H9 (cell line): Measurements from ENCODE around the gene ADGRD1. TPM values are rescaled to one million over a fixed set of nuclear protein-coding genes. Genes with fewer than 3 reads are reported as not detected.

Experiments
- DNase-seq: peaks from one replicate; pipeline ENCODE4 v3.0.0-alpha.2; 2017
- H2AFZ ChIP-seq: one replicate; pipeline ENCODE4 v1.6.1; 2013; ENCODE audit warnings: mild to moderate bottlenecking, low read length, control low read depth, moderate library complexity
- H2AK5ac ChIP-seq: 2 replicates; pipeline ENCODE4 v1.6.1; 2013; ENCODE audit warnings: low read length, control low read depth, mixed read lengths; ENCODE audit not compliant: insufficient read length
- H2BK120ac ChIP-seq: one replicate; pipeline ENCODE4 v1.6.1; 2013; ENCODE audit warnings: low read depth, mild to moderate bottlenecking, low read length, control low read depth, inconsistent platforms; ENCODE audit not compliant: poor library complexity, severe bottlenecking
- H2BK12ac ChIP-seq: 2 replicates; pipeline ENCODE4 v1.6.1; 2013; ENCODE audit warnings: low read length, control low read depth, mixed read lengths, low read depth; ENCODE audit not compliant: insufficient read length
- H2BK15ac ChIP-seq: 2 replicates; pipeline ENCODE4 v1.6.1; 2013; ENCODE audit warnings: low read depth, low read length, control low read depth
- H2BK20ac ChIP-seq: one replicate; pipeline ENCODE4 v1.6.1; 2013; ENCODE audit warnings: low read depth, mild to moderate bottlenecking, low read length, control low read depth, inconsistent platforms; ENCODE audit not compliant: poor library complexity, severe bottlenecking
- H2BK5ac ChIP-seq: 2 replicates; pipeline ENCODE4 v1.6.1; 2013; ENCODE audit warnings: low read length, control low read depth, mixed read lengths; ENCODE audit not compliant: insufficient read length
- H3K14ac ChIP-seq: 2 replicates; pipeline ENCODE4 v1.6.1; 2013; ENCODE audit warnings: low read length, control low read depth; ENCODE audit not compliant: insufficient read depth
- H3K18ac ChIP-seq: 2 replicates; pipeline ENCODE4 v1.6.1; 2013; ENCODE audit warnings: low read depth, mild to moderate bottlenecking, mixed read lengths, low read length, control low read depth; ENCODE audit not compliant: insufficient read length
- H3K23ac ChIP-seq: 2 replicates; pipeline ENCODE4 v1.6.1; 2013; ENCODE audit warnings: low read length, control low read depth, mixed read lengths, low read depth; ENCODE audit not compliant: insufficient read length
- H3K23me2 ChIP-seq: 2 replicates; pipeline ENCODE4 v1.6.1; 2013; ENCODE audit warnings: low read depth, mild to moderate bottlenecking, mixed read lengths, low read length, control low read depth; ENCODE audit not compliant: insufficient read length, poor library complexity, severe bottlenecking
- H3K27ac ChIP-seq: 2 replicates; pipeline ENCODE4 v1.5.1; 2013; ENCODE audit warnings: low read length, control low read depth, mixed read lengths, low read depth; ENCODE audit not compliant: insufficient read length
- H3K27me3 ChIP-seq: 2 replicates; pipeline ENCODE4 v1.6.1; 2013; ENCODE audit warnings: low read length, control low read depth, inconsistent platforms; ENCODE audit not compliant: insufficient read depth
- H3K4ac ChIP-seq: 2 replicates; pipeline ENCODE4 v1.6.1; 2013; ENCODE audit warnings: low read depth, mild to moderate bottlenecking, control low read depth, inconsistent platforms, low read length, moderate library complexity
- H3K4me1 ChIP-seq: 2 replicates; pipeline ENCODE4 v1.6.1; 2013; ENCODE audit warnings: low read length, control low read depth, inconsistent platforms; ENCODE audit not compliant: insufficient read depth
- H3K4me2 ChIP-seq: 2 replicates; pipeline ENCODE4 v1.6.1; 2013; ENCODE audit warnings: low read length, control low read depth, mixed read lengths; ENCODE audit not compliant: insufficient read length, insufficient read depth
- H3K56ac ChIP-seq: 2 replicates; pipeline ENCODE4 v1.6.1; 2013; ENCODE audit warnings: low read depth, mild to moderate bottlenecking, mixed read lengths, low read length, control low read depth; ENCODE audit not compliant: insufficient read length
- H3K79me1 ChIP-seq: 2 replicates; pipeline ENCODE4 v1.6.1; 2013; ENCODE audit warnings: low read depth, mild to moderate bottlenecking, moderate library complexity, low read length, control low read depth, inconsistent platforms; ENCODE audit not compliant: insufficient read depth, poor library complexity, severe bottlenecking
- H3K79me2 ChIP-seq: 2 replicates; pipeline ENCODE4 v1.6.1; 2013; ENCODE audit warnings: low read length, control low read depth, inconsistent platforms; ENCODE audit not compliant: insufficient read depth
- H3K9ac ChIP-seq: 2 replicates; pipeline ENCODE4 v1.6.1; 2013; ENCODE audit warnings: low read length, control low read depth, mixed read lengths; ENCODE audit not compliant: insufficient read length; ENCODE audit errors: extremely low read depth
- H3K9me3 ChIP-seq: one replicate; pipeline ENCODE4 v1.6.1; 2013; ENCODE audit warnings: low read depth, low read length, inconsistent platforms; ENCODE audit not compliant: control insufficient read depth
- H3T11ph ChIP-seq: one replicate; pipeline ENCODE4 v1.6.1; 2013; ENCODE audit warnings: mild to moderate bottlenecking, low read length, control low read depth, inconsistent platforms
- H4K20me1 ChIP-seq: one replicate; pipeline ENCODE4 v1.6.1; 2013; ENCODE audit not compliant: control insufficient read depth, insufficient read length, insufficient read depth
- H4K5ac ChIP-seq: 2 replicates; pipeline ENCODE4 v1.6.1; 2013; ENCODE audit warnings: low read depth, mild to moderate bottlenecking, mixed read lengths, low read length, control low read depth; ENCODE audit not compliant: insufficient read length
- H4K8ac ChIP-seq: replicated peaks from 2 replicates; pipeline ENCODE4 v1.6.1; 2013; ENCODE audit warnings: low read length, control low read depth, mixed read lengths, low read depth; ENCODE audit not compliant: insufficient read length
- H4K91ac ChIP-seq: 2 replicates; pipeline ENCODE4 v1.6.1; 2013; ENCODE audit warnings: low read depth, mild to moderate bottlenecking, moderate library complexity, mixed read lengths, low read length, control low read depth; ENCODE audit not compliant: insufficient read length
- H3K27ac Mint-ChIP-seq, 3 experiments: 2 replicates in 2 of 3; 3 replicates in 1 of 3; pipeline ENCODE4 v1.8.0; 2020 to 2021; ENCODE audit warnings: mixed read lengths in 3 of 3, mild to moderate bottlenecking in 1 of 3, moderate library complexity in 1 of 3
- H3K27me3 Mint-ChIP-seq: 2 replicates; pipeline ENCODE4 v1.8.0; 2021; ENCODE audit warnings: low read depth, mild to moderate bottlenecking, moderate library complexity, mixed read lengths
- H3K36me3 Mint-ChIP-seq, 3 experiments: 2 replicates in 2 of 3; 3 replicates in 1 of 3; pipeline ENCODE4 v1.8.0; 2020 to 2021; ENCODE audit warnings: low read depth in 3 of 3, mixed read lengths in 3 of 3; ENCODE audit not compliant: insufficient read depth in 1 of 3
- H3K4me1 Mint-ChIP-seq, 2 experiments: 2 replicates each; pipeline ENCODE4 v1.8.0; 2020; ENCODE audit warnings: mixed read lengths in 2 of 2
- H3K4me3 Mint-ChIP-seq, 2 experiments: 2 replicates in 1 of 2; 3 replicates in 1 of 2; pipeline ENCODE4 v1.8.0; 2020 to 2021; ENCODE audit warnings: mild to moderate bottlenecking in 2 of 2, mixed read lengths in 2 of 2, moderate library complexity in 1 of 2
- H3K9me3 Mint-ChIP-seq, 2 experiments: 2 replicates in 1 of 2; 3 replicates in 1 of 2; pipeline ENCODE4 v1.8.0; 2020; ENCODE audit warnings: mild to moderate bottlenecking in 2 of 2, mixed read lengths in 2 of 2, moderate library complexity in 1 of 2
- WGBS: extraction: QIAGEN DNeasy Blood & Tissue Kit; methylation state at CpG from one replicate; pipeline ENCODE4 v1.1.7; 2013; ENCODE audit warnings: missing lambda C conversion rate, low lambda C conversion rate, mixed read lengths; ENCODE audit not compliant: insufficient read length; ENCODE audit errors: extremely low coverage; 5-methylcytosine and 5-hydroxymethylcytosine counted together
- total RNA-seq: library from RNA; stranded (reverse); gene quantifications from 2 replicates; pipeline ENCODE4 v1.2.1, GENCODE V29; 2021
- TF ChIP-seq, protein P1 (sequence below): fragments of 200-600 bp; sonication (generic); conservative IDR thresholded peaks from 3 replicates; pipeline ENCODE4 v1.8.0; 2021; ENCODE audit warnings: antibody characterized with exemption, mild to moderate bottlenecking

Gene ADGRD1
- total RNA-seq, 1 experiment from 2014 or later: 0.52 TPM

DNA sequence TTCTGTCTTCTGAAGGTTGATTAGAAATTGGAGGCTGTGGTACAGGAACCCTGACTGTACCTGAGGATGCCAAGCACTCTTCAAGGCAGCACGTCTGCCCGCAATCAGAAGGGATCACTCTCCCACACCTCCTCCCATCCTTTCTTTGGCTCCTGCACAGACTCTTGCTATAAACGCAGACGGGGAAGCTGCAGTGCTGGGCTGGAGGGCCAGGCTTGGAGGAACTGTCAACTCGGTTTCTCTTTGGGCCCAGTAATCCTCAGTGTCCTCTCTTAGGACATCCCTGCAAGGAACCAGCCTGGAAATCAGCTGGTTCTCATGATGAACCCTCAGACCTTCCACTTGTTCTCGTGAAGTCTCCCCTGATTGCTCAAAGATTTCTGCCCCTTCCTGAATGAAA is 201.4 kb downstream of the ADGRD1 start:
- Histone ChIP-seq H3K79me1 (no peaks in the 10 kb centered on the region), H3K4me2 (no peak overlapping the region), H3K9me3 (no peaks in the 10 kb centered on the region), H2BK12ac (no peak overlapping the region), H3K4me1 (no peaks in the 10 kb centered on the region), H2BK15ac (no peak overlapping the region), H2BK20ac (no peak overlapping the region), H2AFZ (no peak overlapping the region), H4K20me1 (no peaks in the 10 kb centered on the region), H2BK5ac (no peak overlapping the region), H2BK120ac (no peak overlapping the region), H3K9ac (no peak overlapping the region), H3T11ph (no peak overlapping the region), H3K4ac (no peak overlapping the region), H3K23me2 (no peaks in the 10 kb centered on the region), H4K91ac (no peak overlapping the region), H3K23ac (no peak overlapping the region), H3K56ac (no peak overlapping the region), H3K14ac (no peak overlapping the region), H4K5ac (no peak overlapping the region), H4K8ac (no peak overlapping the region), H3K18ac (no peak overlapping the region), H2AK5ac (no peak overlapping the region), H3K27me3 (no peaks in the 10 kb centered on the region), H3K79me2 (no peaks in the 10 kb centered on the region), H3K27ac (no peak overlapping the region)
- Mint-ChIP-seq H3K27me3 (peaks cover 31% of the 10 kb centered on the region), H3K36me3 (no peaks in the 10 kb centered on the region; a peak in 1 of 7 replicates), H3K27ac (no peak overlapping the region), H3K4me1 (peaks cover 0 to 3% of the 10 kb centered on the region in 2 experiments; a peak in 1 of 4 replicates), H3K9me3 (peaks cover 0 to 2% of the 10 kb centered on the region in 2 experiments; a peak in 1 of 5 replicates), H3K4me3 (no peak overlapping the region)
- DNase-seq: no peak
- no CpG with 5 or more reads among the region's 6 CpGs for WGBS
- TF ChIP-seq, protein P1, sequence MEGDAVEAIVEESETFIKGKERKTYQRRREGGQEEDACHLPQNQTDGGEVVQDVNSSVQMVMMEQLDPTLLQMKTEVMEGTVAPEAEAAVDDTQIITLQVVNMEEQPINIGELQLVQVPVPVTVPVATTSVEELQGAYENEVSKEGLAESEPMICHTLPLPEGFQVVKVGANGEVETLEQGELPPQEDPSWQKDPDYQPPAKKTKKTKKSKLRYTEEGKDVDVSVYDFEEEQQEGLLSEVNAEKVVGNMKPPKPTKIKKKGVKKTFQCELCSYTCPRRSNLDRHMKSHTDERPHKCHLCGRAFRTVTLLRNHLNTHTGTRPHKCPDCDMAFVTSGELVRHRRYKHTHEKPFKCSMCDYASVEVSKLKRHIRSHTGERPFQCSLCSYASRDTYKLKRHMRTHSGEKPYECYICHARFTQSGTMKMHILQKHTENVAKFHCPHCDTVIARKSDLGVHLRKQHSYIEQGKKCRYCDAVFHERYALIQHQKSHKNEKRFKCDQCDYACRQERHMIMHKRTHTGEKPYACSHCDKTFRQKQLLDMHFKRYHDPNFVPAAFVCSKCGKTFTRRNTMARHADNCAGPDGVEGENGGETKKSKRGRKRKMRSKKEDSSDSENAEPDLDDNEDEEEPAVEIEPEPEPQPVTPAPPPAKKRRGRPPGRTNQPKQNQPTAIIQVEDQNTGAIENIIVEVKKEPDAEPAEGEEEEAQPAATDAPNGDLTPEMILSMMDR: no peak
